SH-SY5Y (cell line): Measurements from ENCODE around the gene RAB6A.

Experiments
- GATA2 ChIP-seq: IDR thresholded peaks from 2 replicates; pipeline ENCODE4 v1.6.1; 2011; ENCODE audit warnings: mild to moderate bottlenecking, low read depth, low read length
- GATA3 ChIP-seq: IDR thresholded peaks from 2 replicates; pipeline ENCODE4 v1.6.1; 2011; ENCODE audit warnings: low read depth, mild to moderate bottlenecking, low read length, moderate library complexity

- TF ChIP-seq GATA2, result no peak
- no peak for TF ChIP-seq GATA3
Measured at GRCh38 chr11:73717136-73717535, 43.7 kb downstream of the RAB6A start.
